ENCODE measurements around the gene UPF3A.
"Not testable (repeated sequence)": the region's sequence is repeated elsewhere in the genome, so short reads cannot be mapped to it uniquely, and the experiment has no call there.

UPF3A gene

GRCh38 chr13:114261328-114261965, 20.0 kb upstream of the UPF3A start:
- Histone ChIP-seq H3K79me2 (ENCODE audit: insufficient read depth, low read length) (no peaks in the 10 kb centered on the region), H3K4me3 (ENCODE audit: low read depth, low read length, poor library complexity, severe bottlenecking) (no peak overlapping the region), H3K27me3 (ENCODE audit: insufficient read depth, low read length) (no peaks in the 10 kb centered on the region), H3K9me2 (ENCODE audit: low read depth, low read length) (no peaks in the 10 kb centered on the region), H3K9me3 (ENCODE audit: low read length) (no peaks in the 10 kb centered on the region), H3K27ac (ENCODE audit: low read depth, low read length, poor library complexity, severe bottlenecking) (no peak overlapping the region), H2AFZ (ENCODE audit: low read length) (no peak overlapping the region), H4K20me1 (ENCODE audit: insufficient read depth, low read length) (no peaks in the 10 kb centered on the region), H3K4me1 (ENCODE audit: insufficient read depth, low read length, severe bottlenecking) (no peaks in the 10 kb centered on the region), H3F3A (ENCODE audit: insufficient read depth, low read length) (no peaks in the 10 kb centered on the region), H3K4me2 (ENCODE audit: low read length) (no peak overlapping the region), H3K9ac (ENCODE audit: low read length) (no peak overlapping the region), H3K36me3 (ENCODE audit: insufficient read depth, low read length) (peaks cover 100% of the 10 kb centered on the region)
- TF ChIP-seq, protein P1, sequence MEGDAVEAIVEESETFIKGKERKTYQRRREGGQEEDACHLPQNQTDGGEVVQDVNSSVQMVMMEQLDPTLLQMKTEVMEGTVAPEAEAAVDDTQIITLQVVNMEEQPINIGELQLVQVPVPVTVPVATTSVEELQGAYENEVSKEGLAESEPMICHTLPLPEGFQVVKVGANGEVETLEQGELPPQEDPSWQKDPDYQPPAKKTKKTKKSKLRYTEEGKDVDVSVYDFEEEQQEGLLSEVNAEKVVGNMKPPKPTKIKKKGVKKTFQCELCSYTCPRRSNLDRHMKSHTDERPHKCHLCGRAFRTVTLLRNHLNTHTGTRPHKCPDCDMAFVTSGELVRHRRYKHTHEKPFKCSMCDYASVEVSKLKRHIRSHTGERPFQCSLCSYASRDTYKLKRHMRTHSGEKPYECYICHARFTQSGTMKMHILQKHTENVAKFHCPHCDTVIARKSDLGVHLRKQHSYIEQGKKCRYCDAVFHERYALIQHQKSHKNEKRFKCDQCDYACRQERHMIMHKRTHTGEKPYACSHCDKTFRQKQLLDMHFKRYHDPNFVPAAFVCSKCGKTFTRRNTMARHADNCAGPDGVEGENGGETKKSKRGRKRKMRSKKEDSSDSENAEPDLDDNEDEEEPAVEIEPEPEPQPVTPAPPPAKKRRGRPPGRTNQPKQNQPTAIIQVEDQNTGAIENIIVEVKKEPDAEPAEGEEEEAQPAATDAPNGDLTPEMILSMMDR (IDR thresholded peaks at IDR 0.05; ENCODE audit: low read length), result no peak
- no peak for TF ChIP-seq EZH2 (IDR thresholded peaks at IDR 0.05; ENCODE audit: borderline replicate concordance, low read length)

DNA sequence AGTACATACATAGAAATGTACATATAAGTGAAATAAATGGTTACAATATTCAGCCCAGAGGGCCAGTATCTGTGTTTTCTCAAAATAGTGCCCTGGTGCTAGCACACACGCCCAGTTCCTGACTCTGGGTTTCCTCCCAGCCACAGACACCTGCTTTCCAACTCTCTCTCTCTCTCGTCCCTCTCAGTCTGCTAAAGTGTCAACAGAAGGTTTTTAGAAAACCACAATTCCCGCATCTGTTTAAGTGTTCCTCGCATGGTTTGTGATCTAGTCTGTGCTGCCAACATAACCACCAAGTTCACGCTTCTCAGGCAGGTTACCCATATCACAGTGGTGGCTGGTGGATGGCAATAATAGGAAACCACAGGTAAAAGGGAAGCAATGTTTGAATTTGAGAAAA, 17.8 kb upstream of the UPF3A start:
- Histone ChIP-seq H3K27ac (ENCODE audit: low read depth, low read length, poor library complexity, severe bottlenecking) (no peak overlapping the region), H3K4me1 (ENCODE audit: insufficient read depth, low read length, severe bottlenecking) (no peaks in the 10 kb centered on the region), H4K20me1 (ENCODE audit: insufficient read depth, low read length) (no peaks in the 10 kb centered on the region), H3K36me3 (ENCODE audit: insufficient read depth, low read length) (peaks cover 100% of the 10 kb centered on the region), H2AFZ (ENCODE audit: low read length) (no peak overlapping the region), H3K4me2 (ENCODE audit: low read length) (no peak overlapping the region), H3K9ac (ENCODE audit: low read length) (no peak overlapping the region), H3K9me2 (ENCODE audit: low read depth, low read length) (no peaks in the 10 kb centered on the region), H3K27me3 (ENCODE audit: insufficient read depth, low read length) (no peaks in the 10 kb centered on the region), H3F3A (ENCODE audit: insufficient read depth, low read length) (no peaks in the 10 kb centered on the region), H3K4me3 (ENCODE audit: low read depth, low read length, poor library complexity, severe bottlenecking) (no peak overlapping the region), H3K79me2 (ENCODE audit: insufficient read depth, low read length) (no peaks in the 10 kb centered on the region), H3K9me3 (ENCODE audit: low read length) (no peaks in the 10 kb centered on the region)
- TF ChIP-seq, protein P1 (IDR thresholded peaks at IDR 0.05; ENCODE audit: low read length), result no peak
- no peak for TF ChIP-seq EZH2 (IDR thresholded peaks at IDR 0.05; ENCODE audit: borderline replicate concordance, low read length)

GRCh38 chr13:114264313-114264712, 17.1 kb upstream of the UPF3A start:
- H3K9me3 ChIP-seq (ENCODE audit: low read length); H4K20me1 ChIP-seq (ENCODE audit: insufficient read depth, low read length); H3K4me3 ChIP-seq (ENCODE audit: low read depth, low read length, poor library complexity, severe bottlenecking); H3K27me3 ChIP-seq (ENCODE audit: insufficient read depth, low read length); H2AFZ ChIP-seq (ENCODE audit: low read length); H3K27ac ChIP-seq (ENCODE audit: low read depth, low read length, poor library complexity, severe bottlenecking); H3K9ac ChIP-seq (ENCODE audit: low read length); H3K4me2 ChIP-seq (ENCODE audit: low read length); H3K9me2 ChIP-seq (ENCODE audit: low read depth, low read length); H3K4me1 ChIP-seq (ENCODE audit: insufficient read depth, low read length, severe bottlenecking); H3F3A ChIP-seq (ENCODE audit: insufficient read depth, low read length); H3K79me2 ChIP-seq (ENCODE audit: insufficient read depth, low read length): not testable (repeated sequence)
- peaks cover 100% of the 10 kb centered on the region for H3K36me3 ChIP-seq (ENCODE audit: insufficient read depth, low read length)

All from OCI-LY1 (cell line).